GM19023 (cell line): ENCODE measurements around the gene DPP10.
"Not testable (repeated sequence)": the region's sequence is repeated elsewhere in the genome, so short reads cannot be mapped to it uniquely, and the experiment has no call there.

Source experiments
- ATAC-seq: cut with Tn5 transposase; IDR thresholded peaks from one replicate; pipeline ENCODE4 v1.9.1; 2021; ENCODE audit warnings: mild to moderate bottlenecking, moderate library complexity; ENCODE audit not compliant: unreplicated experiment

Gene DPP10

DNA sequence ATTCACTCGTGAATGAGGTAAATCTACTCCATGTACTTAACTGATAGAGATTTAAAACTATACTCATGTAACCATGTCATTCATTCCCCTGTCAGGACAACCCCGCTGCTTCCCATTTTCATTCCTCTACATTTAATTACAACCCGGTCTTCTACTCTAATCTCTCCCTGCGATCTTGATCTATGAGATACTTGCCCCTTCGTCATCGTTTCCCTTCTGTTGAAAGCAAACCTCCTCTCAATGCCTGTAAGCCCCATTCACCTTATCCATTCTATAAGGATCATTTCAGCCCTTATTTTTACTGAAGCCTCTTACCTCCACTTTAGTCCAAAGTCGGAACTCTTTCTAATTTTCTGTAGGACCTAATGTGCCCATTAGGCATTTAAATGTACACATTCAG, 492.6 kb downstream of the DPP10 start:
- no peak for ATAC-seq

DNA sequence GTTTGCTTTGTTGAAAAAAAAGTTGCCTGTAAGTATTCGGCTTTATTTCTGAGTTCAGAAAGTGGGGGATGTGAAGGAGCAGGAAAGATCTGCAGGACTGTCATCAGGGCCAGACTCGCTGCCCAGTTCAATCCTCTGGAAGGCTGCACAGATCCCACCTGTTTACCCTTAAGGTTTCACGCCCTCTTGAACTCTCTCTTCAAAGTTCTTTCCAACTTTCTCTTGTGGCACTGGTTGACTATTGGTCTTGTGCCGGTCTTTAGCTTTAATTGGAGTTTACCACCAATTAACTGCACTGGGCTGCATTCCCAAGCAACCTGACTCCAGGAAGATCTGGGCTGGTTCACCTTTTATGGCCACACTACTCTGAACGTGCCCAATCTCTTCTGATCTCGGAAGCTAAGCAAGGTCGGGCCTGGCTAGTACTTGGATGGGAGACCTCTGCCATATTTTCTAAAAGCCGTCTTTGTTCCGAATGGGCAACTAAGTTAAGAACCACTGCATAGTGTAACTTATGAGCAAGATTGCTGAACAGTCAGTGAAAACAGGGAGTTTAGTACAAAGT, 495.0 kb downstream of the DPP10 start:
- ATAC-seq = no peak

DNA sequence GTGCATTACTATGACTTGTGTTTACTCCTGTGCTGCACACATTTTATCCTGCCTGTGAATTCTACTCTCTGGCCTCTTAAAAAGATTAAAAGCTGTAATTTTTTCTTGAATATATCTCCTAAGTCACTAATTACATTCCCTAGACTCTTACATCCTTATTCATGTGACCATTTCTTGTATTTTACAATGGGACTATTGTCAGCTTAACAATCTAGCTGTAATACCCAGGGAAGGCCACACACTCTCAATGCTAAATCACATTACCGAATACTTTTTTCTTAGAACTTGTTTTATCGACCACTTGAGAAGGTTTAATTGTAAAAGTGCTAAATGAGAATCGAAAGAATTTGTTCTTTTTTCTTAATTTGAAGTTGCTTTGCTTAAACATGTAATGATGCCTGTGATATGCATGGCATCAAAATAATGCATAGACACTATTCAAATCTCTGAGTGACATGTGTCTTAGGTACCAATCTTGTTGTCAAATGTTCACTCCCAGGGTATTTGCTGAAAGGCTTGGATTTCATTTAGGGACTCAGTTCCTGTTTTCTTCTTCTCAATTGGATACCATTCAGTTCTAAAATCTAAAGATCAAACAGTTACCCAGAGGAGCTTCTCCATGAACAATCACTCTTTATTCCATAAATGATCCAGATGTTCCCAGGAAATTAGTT, 498.5 kb downstream of the DPP10 start:
- no peak for ATAC-seq

DNA sequence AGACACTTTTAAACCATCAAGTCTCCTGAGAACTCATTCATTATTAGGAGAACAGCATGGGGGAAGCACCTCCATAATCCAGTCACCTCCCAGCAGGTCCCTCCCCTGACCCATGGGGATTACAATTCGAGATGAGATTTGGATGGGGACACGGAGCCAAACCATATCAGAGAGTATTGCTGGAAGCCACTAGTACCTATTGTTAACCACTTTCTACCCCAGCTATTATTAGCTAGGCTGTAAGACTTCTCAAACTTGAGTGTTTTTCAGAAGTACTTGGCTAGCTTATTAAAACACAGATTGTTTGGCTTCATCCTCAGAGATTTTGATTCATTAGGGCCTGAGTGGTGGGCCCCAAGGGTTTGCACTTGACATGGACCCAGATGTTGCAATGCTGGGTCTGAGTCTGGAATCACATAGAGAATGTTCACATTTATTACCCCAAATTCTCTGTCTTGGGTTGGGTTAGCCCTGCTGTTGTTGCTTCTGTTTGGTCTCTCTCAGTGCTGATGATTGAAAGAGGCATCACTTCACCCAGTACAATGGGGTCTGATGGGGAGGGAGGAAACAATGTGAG, 506.9 kb downstream of the DPP10 start:
- no peak for ATAC-seq

DNA sequence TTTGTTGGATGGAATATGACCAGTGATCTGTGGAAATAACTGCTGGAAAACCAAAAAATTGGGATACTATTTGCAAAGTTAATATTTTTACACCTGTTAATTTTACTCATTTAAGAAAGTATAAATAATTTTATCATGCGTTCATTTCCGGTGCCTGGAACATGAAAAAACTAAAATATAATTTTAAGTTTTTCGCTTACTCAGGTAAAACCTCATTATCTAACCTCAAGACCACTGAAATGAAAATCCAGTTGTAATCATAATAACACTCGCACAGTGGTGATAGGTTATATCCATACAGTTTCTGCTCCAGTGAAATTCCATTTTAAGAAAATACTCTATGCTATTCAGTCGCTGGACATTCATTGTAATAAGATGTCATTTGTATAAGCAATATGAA, 517.9 kb downstream of the DPP10 start:
- no peak for ATAC-seq

DNA sequence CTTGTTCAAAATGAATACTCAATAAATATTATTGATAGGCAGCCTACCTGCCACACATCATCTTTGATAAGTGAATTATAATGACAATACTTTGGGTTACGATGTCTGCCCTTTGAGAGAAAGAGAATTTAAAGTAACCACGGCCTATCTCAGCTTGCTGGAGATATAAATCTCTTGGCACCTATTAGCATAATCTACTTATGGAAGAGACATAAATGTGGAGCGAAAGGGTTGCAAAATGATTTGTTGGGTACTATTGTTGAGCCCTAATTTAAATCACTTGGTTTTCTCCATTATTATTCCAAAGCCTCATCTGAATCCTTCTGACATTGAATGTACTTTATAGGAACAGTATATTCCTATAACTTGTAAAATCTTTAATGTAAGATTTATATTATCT, 520.1 kb downstream of the DPP10 start:
- ATAC-seq = no peak

DNA sequence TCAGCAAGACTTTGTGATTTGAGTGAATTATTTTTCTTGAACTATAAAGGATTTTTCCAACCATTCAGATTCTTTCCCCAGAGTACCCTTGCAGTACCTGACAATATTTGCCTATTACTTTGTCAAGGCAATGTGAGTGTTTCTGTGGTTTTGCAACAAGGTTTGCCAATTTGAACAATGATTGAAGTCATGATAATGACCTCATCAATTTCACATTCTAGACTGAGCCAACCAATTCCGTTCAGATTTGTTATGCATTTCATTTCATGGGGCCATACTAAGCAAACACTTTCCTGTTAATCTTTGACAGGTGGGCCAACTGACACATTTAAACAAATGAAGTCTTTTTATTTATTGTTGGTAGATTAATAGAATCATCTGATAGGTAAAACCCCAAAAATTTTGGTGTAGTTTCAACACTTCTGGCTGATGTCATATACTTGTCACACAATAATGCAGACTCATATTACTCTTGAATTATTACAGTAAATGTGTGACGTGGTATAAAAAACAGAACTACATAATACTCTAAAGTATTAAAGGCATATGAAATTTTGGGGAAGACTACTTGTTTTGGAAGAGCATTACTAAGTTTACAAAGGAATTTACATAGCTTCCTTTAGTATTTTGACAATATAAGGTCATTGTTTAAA, 526.4 kb downstream of the DPP10 start:
- no peak for ATAC-seq

DNA sequence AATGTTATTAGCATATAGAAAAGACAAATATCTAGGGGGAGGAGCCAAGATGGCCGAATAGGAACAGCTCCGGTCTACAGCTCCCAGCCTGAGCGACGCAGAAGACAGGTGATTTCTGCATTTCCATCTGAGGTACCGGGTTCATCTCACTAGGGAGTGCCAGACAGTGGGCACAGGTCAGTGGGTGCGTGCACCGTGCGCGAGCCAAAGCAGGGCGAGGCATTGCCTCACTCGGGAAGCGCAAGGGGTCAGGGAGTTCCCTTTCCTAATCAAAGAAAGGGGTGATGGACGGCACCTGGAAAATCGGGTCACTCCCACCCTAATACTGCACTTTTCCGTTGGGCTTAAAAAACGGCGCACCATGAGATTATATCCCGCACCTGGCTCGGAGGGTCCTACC, 561.9 kb downstream of the DPP10 start:
- not testable (repeated sequence) for ATAC-seq

DNA sequence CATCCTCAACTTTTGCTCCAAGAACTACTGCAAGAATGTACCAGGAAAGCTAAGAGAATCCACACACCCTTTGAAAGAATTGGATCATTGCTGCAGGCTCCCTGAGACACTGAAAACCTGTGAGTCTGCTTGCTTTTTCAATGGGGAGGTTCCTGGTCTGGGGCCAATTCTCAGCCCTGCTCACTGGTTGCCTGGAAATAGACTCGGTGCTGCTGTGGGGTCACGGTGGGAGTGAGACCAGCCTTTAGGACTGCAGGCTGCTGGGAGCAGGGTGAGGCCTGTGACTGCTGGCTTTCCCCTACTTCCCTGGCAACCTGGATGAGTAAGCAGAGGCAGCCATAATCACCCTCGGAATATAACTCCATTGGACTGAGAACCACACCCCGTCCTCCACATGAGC, 569.3 kb downstream of the DPP10 start:
- no peak for ATAC-seq

DNA sequence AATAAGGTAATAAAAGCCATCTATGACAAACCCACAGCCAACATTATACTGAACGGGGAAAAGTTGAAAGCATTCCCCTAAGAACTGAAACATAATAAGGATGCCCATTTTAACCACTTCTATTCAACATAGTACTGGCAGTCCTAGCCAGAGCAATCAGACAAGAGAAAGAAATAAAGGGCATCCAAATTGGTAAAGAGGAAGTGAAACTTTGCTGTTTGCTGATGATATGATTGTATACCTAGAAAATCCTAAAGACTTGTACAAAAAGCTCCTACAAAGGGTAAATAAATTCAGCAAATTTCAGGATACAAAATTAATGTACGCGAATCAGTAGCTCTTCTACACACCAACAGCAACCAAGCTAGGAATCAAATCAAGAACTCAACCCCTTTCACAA, 579.6 kb downstream of the DPP10 start:
- not testable (repeated sequence) for ATAC-seq

DNA sequence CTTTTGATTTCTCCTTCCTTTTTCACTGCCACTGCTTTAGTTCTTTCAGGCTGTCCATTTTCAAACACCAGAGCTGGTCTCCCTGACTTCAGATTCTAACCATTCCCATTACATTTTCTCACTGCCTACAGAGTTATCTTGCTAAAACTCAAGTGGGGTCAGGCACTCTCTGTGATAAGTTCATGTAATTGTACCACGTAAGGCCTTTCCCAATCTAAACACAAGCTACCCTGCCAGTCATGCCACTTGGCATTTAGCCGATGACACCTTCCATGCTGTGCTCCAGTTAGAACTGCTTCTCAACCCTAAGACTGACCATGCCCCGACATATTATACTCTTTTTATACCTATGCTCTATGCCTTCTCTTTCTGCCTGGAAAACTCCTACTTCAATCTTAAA, 592.4 kb downstream of the DPP10 start:
- ATAC-seq = no peak

DNA sequence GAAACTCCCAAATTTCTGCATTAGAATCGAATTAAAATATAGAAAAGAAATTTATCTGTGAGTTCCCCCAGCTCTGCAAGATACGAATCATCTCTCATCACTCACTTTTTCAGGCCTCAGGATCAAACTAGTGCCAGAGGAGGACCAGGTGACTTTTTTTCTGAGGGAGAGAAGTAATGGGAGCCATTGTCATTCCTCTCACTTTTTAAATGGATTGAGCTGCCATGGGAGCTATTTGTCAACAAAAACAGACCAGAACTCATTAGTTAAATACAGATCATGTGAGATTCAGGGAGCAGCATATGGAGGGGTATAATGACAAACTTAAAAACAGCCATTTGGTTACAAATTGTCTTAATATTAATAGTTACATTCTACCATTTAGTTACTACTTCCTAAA, 594.4 kb downstream of the DPP10 start:
- ATAC-seq = no peak

DNA sequence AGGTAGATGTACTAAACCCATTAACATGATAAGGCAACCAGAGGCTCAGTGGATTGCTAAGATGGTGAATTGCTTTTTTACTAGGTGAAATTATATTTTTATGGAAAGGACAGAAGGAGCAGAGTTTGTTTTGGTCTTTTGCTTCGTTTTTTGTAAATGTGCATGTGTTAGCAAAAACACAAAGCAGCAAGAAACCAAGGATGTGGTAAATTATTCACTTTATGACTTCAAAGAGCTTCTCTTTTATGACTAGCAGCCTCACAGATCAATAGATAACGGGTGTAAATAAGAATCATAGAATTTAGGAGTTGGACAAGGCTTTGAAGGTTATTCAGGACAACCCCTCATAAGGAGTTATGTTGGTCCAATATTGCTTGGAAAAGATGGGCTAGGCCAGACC, 615.0 kb downstream of the DPP10 start:
- ATAC-seq = no peak

DNA sequence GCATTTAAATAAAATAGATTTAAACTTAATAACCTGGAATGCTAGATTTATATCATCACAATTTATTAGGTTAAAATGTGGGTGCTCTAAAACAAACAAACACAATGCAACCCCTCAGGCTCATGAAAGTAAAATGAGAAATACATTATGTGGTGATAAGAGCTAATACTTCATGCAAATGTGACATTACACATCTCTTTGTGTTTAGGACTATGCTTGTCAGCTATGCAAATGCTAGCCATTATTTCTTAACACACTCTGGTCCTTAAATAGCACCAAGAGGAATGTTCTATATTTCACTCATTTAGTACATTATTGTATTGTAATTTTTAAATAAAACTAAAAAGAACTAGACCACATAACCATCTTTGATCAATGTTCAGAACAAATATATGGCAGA, 627.6 kb downstream of the DPP10 start:
- ATAC-seq = no peak

DNA sequence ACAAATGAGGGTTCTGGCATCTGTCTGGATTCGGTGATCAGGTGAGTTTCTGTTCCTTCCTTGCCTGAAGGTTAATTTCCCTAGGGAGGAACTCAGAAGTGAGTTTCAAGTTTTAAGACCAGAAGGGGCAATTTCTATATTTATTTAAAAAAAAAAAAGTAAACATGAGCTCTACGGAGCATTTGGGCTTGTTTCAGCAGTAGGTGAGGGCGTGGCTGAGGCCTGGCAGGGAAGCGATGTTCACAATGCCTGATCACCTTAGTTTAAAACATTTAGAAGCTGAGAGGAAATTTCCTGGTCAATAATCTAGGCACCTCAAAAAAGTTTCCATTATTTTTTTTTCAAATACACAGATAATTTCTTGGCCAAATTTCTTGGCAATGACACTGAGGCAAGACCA, 629.1 kb downstream of the DPP10 start:
- no peak for ATAC-seq

DNA sequence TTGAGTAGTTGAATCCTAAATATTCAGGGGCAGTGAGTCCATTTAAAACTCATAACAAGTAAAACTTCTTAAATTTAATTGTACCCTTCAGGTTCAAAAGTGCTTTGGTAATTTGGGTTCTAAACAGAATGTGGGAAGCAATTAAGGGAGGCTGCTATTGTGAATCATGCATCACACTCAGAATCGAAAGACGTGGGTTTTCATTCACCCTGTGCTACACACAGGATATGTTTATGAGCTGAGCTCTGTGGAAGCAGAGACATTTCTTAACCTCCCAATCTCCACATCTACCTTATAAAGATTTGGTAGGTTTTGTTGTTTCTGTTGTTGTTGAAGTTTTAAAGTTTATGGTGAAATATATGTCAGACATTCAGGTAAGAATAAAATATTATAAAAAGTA, 633.4 kb downstream of the DPP10 start:
- ATAC-seq = no peak

DNA sequence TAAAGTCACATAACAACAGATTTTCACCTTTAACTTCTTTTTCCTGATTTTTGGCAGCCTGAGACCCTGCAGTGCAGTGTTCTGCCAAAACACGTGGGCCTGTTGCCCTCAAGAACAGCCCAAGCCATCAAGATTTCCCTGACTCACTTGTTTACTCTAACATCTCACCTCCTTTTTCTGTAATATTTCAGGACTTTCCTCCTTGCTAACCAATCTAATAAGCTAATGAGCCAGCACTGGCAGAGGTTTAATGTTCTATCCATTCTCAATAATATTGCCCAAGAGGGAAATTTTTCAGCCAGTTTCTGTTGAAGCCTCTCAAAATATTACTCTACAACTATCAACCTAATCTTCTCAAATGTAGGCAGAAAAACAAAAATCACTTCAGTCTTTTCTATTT, 635.2 kb downstream of the DPP10 start:
- no peak for ATAC-seq

DNA sequence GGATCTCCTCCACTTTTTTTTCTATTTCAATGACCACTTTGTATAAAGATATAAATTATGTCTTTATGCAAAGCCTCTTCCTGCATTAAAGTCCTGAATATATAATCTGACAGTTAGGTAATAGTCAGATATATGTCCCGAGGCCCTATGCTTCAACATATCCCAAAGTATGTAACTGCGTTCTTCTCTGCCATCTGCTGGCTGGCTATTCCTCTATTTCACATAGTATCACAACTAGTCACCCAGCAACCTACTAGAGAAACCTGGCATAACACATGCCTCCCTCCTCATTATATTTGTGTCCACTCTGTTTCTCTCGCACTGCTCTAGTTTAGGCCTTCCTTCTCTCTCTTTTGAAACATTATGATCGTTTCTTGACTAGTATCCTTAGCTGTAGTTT, 640.8 kb downstream of the DPP10 start:
- ATAC-seq = no peak

DNA sequence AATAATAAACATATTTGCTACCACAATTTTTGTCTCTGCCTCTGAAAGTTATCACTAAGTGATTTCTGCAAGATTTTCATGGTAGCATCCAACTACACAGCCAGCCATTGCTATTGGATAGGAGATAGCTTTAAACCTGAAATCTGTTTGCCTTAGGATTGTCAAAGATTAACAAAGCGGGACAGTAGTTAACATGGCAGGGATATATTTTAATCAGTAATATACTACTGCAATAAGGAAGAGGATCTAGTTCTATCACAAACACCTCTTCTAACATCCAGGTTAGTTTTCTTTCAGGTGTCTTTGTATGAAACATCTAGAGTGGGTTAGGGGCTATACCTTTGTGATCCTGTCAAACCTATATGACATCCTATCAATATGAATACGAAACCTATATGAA, 641.3 kb downstream of the DPP10 start:
- ATAC-seq = no peak

DNA sequence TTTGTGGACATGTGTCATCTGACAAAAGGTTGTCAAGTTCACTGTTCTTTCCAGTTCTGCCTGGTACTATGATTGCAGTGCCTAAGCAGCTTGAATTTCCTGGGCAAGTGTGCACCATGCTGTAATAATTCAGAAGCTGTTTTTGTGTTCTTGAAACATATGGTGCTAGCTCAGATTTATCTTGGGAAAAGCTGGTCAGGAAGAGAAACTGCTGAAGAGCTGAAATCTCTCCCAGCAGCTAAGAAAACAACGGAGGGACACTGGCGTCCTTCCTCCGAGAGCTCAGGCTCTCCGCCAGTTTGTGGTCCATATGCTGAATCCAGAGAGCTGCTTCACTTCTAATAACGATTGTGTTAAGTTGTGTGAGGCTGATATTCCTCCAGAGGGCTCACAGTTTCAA, 642.0 kb downstream of the DPP10 start:
- no peak for ATAC-seq

DNA sequence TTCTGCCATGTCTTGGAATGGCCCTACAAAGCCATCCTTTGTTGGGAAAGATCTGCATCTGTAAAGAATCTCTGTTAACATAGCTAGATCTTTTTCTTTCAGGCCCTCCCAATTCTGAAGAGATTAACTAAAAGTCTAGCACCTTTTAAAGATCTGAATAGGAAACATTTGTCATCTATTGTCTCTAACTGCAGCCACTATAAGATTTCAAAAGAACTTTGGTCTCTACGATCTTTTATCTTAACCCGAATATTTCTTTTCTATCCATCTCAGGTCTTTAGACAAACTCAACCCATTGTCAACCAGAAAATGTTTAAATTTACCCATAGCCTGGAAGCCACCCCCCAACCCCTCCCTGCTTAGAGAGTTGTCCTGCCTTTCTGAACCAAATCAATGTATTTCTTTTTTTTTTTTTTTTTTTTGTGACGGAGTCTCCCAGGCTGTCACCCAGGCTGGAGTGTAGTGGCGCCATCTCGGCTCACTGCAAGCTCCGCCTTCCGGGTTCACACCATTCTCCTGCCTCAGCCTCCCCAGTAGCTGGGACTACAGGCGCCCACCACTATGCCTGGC, 643.7 kb downstream of the DPP10 start:
- not testable (repeated sequence) for ATAC-seq

DNA sequence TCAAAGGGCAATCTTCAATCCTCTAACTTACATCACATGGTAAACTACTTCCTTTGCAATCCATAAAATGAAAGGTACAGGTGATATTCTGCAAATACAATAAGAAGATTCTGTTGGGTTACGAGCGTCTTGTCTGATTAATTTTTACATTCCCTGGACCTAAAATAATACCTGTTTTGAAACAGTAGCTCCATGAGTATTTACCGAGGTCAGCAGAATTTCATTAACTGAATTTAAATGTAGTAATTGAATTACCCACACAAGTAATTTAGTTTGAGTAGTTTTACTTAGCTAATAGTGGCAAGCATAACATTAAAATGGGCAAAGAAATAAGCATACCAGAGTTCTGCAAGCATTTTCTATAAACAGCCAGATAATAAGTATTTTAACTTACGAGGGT, 652.0 kb downstream of the DPP10 start:
- no peak for ATAC-seq
